ENCODE results near the gene C3orf18.

Gene C3orf18

GRCh38 chr3:50524746-50525145 lies 42.8 kb downstream of the C3orf18 start:
- H3K27ac ChIP-seq (replicated peaks): no peak overlapping the region
- TF ChIP-seq CTCF (IDR thresholded peaks at IDR 0.05; ENCODE audit: insufficient read depth, low read length): no peak
- no peak for TF ChIP-seq REST (IDR thresholded peaks at IDR 0.05; ENCODE audit: insufficient replicate concordance, low read depth)
- no peak for TF ChIP-seq GABPA (IDR thresholded peaks at IDR 0.05; ENCODE audit: low read depth)
- TF ChIP-seq POLR2AphosphoS5 (IDR thresholded peaks at IDR 0.05; ENCODE audit: low read depth): no peak
- TF ChIP-seq SPI1 (IDR thresholded peaks at IDR 0.05; ENCODE audit: borderline replicate concordance, low read depth): no peak
- no peaks in the 10 kb centered on the region for H3K27me3 ChIP-seq (ENCODE audit: insufficient read depth, poor library complexity, severe bottlenecking)
- DNase-seq (ENCODE audit: low read depth in 1 of 2, low spot score in 1 of 2): no peak
- H3K4me3 ChIP-seq (replicated peaks; ENCODE audit: insufficient read depth, low read length): no peak overlapping the region

- H3K4me3 ChIP-seq (replicated peaks; ENCODE audit: insufficient read depth, low read length): no peak overlapping the region
- no peak overlapping the region for H3K27ac ChIP-seq (replicated peaks)
- TF ChIP-seq CTCF (IDR thresholded peaks at IDR 0.05; ENCODE audit: insufficient read depth, low read length) (no peak), POLR2AphosphoS5 (IDR thresholded peaks at IDR 0.05; ENCODE audit: low read depth) (no peak)
- DNase-seq (ENCODE audit: low read depth in 1 of 2, low spot score in 1 of 2): no peak
- no peaks in the 10 kb centered on the region for H3K27me3 ChIP-seq (ENCODE audit: insufficient read depth, poor library complexity, severe bottlenecking)
Observed at GRCh38 chr3:50523279-50523811, 44.2 kb downstream of the C3orf18 start.

- no peaks in the 10 kb centered on the region for H3K27me3 ChIP-seq (ENCODE audit: insufficient read depth, poor library complexity, severe bottlenecking)
- no peak for TF ChIP-seq POLR2AphosphoS5 (IDR thresholded peaks at IDR 0.05; ENCODE audit: low read depth)
- no peak for TF ChIP-seq SPI1 (IDR thresholded peaks at IDR 0.05; ENCODE audit: borderline replicate concordance, low read depth)
- no peak for TF ChIP-seq REST (IDR thresholded peaks at IDR 0.05; ENCODE audit: insufficient replicate concordance, low read depth)
- TF ChIP-seq CTCF (IDR thresholded peaks at IDR 0.05; ENCODE audit: insufficient read depth, low read length): no peak
- TF ChIP-seq GABPA (IDR thresholded peaks at IDR 0.05; ENCODE audit: low read depth): no peak
- H3K27ac ChIP-seq (replicated peaks): no peak overlapping the region
- no peak for DNase-seq (ENCODE audit: low read depth in 1 of 2, low spot score in 1 of 2)
- H3K4me3 ChIP-seq (replicated peaks; ENCODE audit: insufficient read depth, low read length): no peak overlapping the region
Observed at GRCh38 chr3:50521572-50521971, 46.0 kb downstream of the C3orf18 start.

- Histone ChIP-seq H3K27me3 (ENCODE audit: insufficient read depth, poor library complexity, severe bottlenecking) (peaks cover 5% of the 10 kb centered on the region), H3K4me3 (replicated peaks; ENCODE audit: insufficient read depth, low read length) (no peak overlapping the region), H3K27ac (replicated peaks) (no peak overlapping the region)
- DNase-seq (ENCODE audit: low read depth in 1 of 2, low spot score in 1 of 2): no peak
- no peak for TF ChIP-seq REST (IDR thresholded peaks at IDR 0.05; ENCODE audit: insufficient replicate concordance, low read depth)
- no peak for TF ChIP-seq GABPA (IDR thresholded peaks at IDR 0.05; ENCODE audit: low read depth)
- TF ChIP-seq SPI1 (IDR thresholded peaks at IDR 0.05; ENCODE audit: borderline replicate concordance, low read depth): no peak
- TF ChIP-seq POLR2AphosphoS5 (IDR thresholded peaks at IDR 0.05; ENCODE audit: low read depth): no peak
- TF ChIP-seq CTCF (IDR thresholded peaks at IDR 0.05; ENCODE audit: insufficient read depth, low read length): no peak
Observed at GRCh38 chr3:50520849-50521248, 46.7 kb downstream of the C3orf18 start.

Measured in HL-60 (cell line).